HepG2 (cell line): ENCODE measurements around the gene TIMM13. TPM values are rescaled to one million over a fixed set of nuclear protein-coding genes. Genes with fewer than 3 reads are reported as not detected.
A peak's percentile ranks its signal among the peaks of the same experiment; 100 is the strongest.

Source experiments
- CREM ChIP-seq, 2 experiments: sonication (generic) in 1 of 2; formaldehyde crosslinking in 1 of 2; IDR thresholded peaks; 2 replicates each; pipeline versions ENCODE4 v1.4.0 to v1.6.1; 2016 to 2020; ENCODE audit warnings: antibody characterized with exemption in 1 of 2, mild to moderate bottlenecking in 1 of 2, missing genetic modification reagents in 1 of 2
- FOXM1 ChIP-seq: sonication (generic); formaldehyde crosslinking; IDR thresholded peaks from 2 replicates; pipeline ENCODE4 v1.5.0; 2020; ENCODE audit warnings: missing genetic modification reagents
- GATAD1 ChIP-seq: IDR thresholded peaks from 2 replicates; pipeline ENCODE4 v1.6.1; 2016; ENCODE audit warnings: missing genetic modification reagents, missing compliant biosample characterization
- HIVEP1 ChIP-seq: sonication (generic); formaldehyde crosslinking; IDR thresholded peaks from 2 replicates; pipeline ENCODE4 v1.4.0; 2020; ENCODE audit warnings: mild to moderate bottlenecking, missing genetic modification reagents
- HOXA9 ChIP-seq: sonication (generic); formaldehyde crosslinking; IDR thresholded peaks from 2 replicates; pipeline ENCODE4 v1.8.1; 2022; ENCODE audit warnings: missing genetic modification reagents, mild to moderate bottlenecking, moderate library complexity, borderline replicate concordance
- MTF2 ChIP-seq: sonication (generic); formaldehyde crosslinking; IDR thresholded peaks from 2 replicates; pipeline ENCODE4 v1.5.0; 2020; ENCODE audit warnings: missing genetic modification reagents, borderline replicate concordance
- NONO ChIP-seq, 2 experiments: fragments of 450-650 bp in 1 of 2; sonication (generic) in 1 of 2; formaldehyde crosslinking in 1 of 2; IDR thresholded peaks in 1 of 2; conservative IDR thresholded peaks in 1 of 2; 2 replicates each; pipeline versions ENCODE4 v1.6.1 to v1.8.0; 2017 to 2022; ENCODE audit warnings: mild to moderate bottlenecking in 1 of 2, missing genetic modification reagents in 1 of 2, moderate library complexity in 1 of 2
- NPAS2 ChIP-seq: sonication (generic); formaldehyde crosslinking; IDR thresholded peaks from 2 replicates; pipeline ENCODE4 v1.8.0; 2022; ENCODE audit warnings: mild to moderate bottlenecking, missing genetic modification reagents, borderline replicate concordance
- PATZ1 ChIP-seq: sonication (generic); formaldehyde crosslinking; IDR thresholded peaks from 2 replicates; pipeline ENCODE4 v1.4.0; 2020; ENCODE audit warnings: missing genetic modification reagents
- RNF2 ChIP-seq: fragments of 450-650 bp; conservative IDR thresholded peaks from 2 replicates; pipeline ENCODE4 v1.6.1; 2016; ENCODE audit warnings: low read depth
- TARDBP ChIP-seq: sonication (generic); formaldehyde crosslinking; IDR thresholded peaks from 2 replicates; pipeline ENCODE4 v1.8.0; 2022; ENCODE audit warnings: mild to moderate bottlenecking, missing genetic modification reagents
- ZBTB1 ChIP-seq: sonication (generic); formaldehyde crosslinking; IDR thresholded peaks from 2 replicates; pipeline ENCODE4 v1.4.0; 2020; ENCODE audit warnings: missing genetic modification reagents, borderline replicate concordance
- ZFP82 ChIP-seq: sonication (generic); formaldehyde crosslinking; IDR thresholded peaks from 2 replicates; pipeline ENCODE4 v1.5.1; 2020; ENCODE audit warnings: mild to moderate bottlenecking, missing genetic modification reagents, borderline replicate concordance
- ZMAT5 ChIP-seq: sonication (generic); formaldehyde crosslinking; IDR thresholded peaks from 2 replicates; pipeline ENCODE4 v1.5.0; 2020; ENCODE audit warnings: mild to moderate bottlenecking, low read depth, missing genetic modification reagents, borderline replicate concordance
- ZNF253 ChIP-seq: sonication (generic); formaldehyde crosslinking; IDR thresholded peaks from 2 replicates; pipeline ENCODE4 v1.8.0; 2022; ENCODE audit warnings: mild to moderate bottlenecking, missing genetic modification reagents, borderline replicate concordance
- ZNF337 ChIP-seq: sonication (generic); formaldehyde crosslinking; IDR thresholded peaks from 2 replicates; pipeline ENCODE4 v1.5.1; 2020; ENCODE audit warnings: missing genetic modification reagents, low read depth, mild to moderate bottlenecking, borderline replicate concordance
- ZNF343 ChIP-seq: sonication (generic); formaldehyde crosslinking; IDR thresholded peaks from 2 replicates; pipeline ENCODE4 v1.4.0; 2020; ENCODE audit warnings: mild to moderate bottlenecking, missing genetic modification reagents
- ZNF430 ChIP-seq: sonication (generic); formaldehyde crosslinking; IDR thresholded peaks from 2 replicates; pipeline ENCODE4 v1.9.0; 2021; ENCODE audit warnings: mild to moderate bottlenecking, missing genetic modification reagents
- ZNF556 ChIP-seq: sonication (generic); formaldehyde crosslinking; IDR thresholded peaks from 2 replicates; pipeline ENCODE4 v1.4.0; 2020; ENCODE audit warnings: mild to moderate bottlenecking, missing genetic modification reagents, borderline replicate concordance
- ZNF816 ChIP-seq: sonication (generic); formaldehyde crosslinking; IDR thresholded peaks from 2 replicates; pipeline ENCODE4 v1.8.0; 2022; ENCODE audit warnings: missing genetic modification reagents, mild to moderate bottlenecking, borderline replicate concordance
- polyA plus RNA-seq, 8 experiments: library from polyadenylated mRNA; depleted of rRNA in 3 of 8; stranded (reverse) in 7 of 8; unstranded in 1 of 8; fragments of >200 nt; fragmentation: Illumina TruSeq in 4 of 8; extraction: Trizol in 4 of 8; gene quantifications; 2 replicates each; pipeline versions ENCODE4 v1.2.1 to v1.2.3, GENCODE V29; 2011 to 2016; ENCODE audit warnings: low read depth in 4 of 8, missing spikeins in 1 of 8, mixed read lengths in 1 of 8; ENCODE audit not compliant: insufficient read depth in 1 of 8
- total RNA-seq, 5 experiments: library from RNA; depleted of rRNA; stranded (reverse); fragments of >200 nt; fragmentation: Illumina TruSeq; extraction: Trizol; gene quantifications; 2 replicates each; pipeline ENCODE4 v1.2.3, GENCODE V29; 2016; ENCODE audit warnings: low read depth in 1 of 5
- TF ChIP-seq, protein P1 (sequence below): sonication (generic); formaldehyde crosslinking; IDR thresholded peaks from 2 replicates; pipeline ENCODE4 v1.5.0; 2020; ENCODE audit warnings: mild to moderate bottlenecking, missing genetic modification reagents, borderline replicate concordance
- TF ChIP-seq, protein P2 (sequence below): sonication (generic); formaldehyde crosslinking; IDR thresholded peaks from 2 replicates; pipeline ENCODE4 v1.5.0; 2020; ENCODE audit warnings: mild to moderate bottlenecking, missing genetic modification reagents

Gene TIMM13
- total and polyA plus RNA-seq, 2 of the 13 experiments (the other 11 are each of a cell fraction or from before 2014, with no cell fraction given) = 48.4 to 108 TPM

GRCh38 chr19:2475702-2476450 is 48.5 kb upstream of the TIMM13 start, which contains the start of gene GADD45B (continued):
- TF ChIP-seq FOXM1 (no peak), CREM (IDR thresholded peaks at IDR 0.05) (peak; percentile 32; the same call in 1 of the 2 replicates), CREM (CRISPR knock-in tag; IDR thresholded peaks at IDR 0.05) (no peak), NPAS2 (no peak), HOXA9 (CRISPR knock-in tag) (no peak), RNF2 (no peak), ZMAT5 (no peak), ZNF253 (CRISPR knock-in tag) (peak; percentile 49; the same call in 1 of the 2 replicates), ZNF430 (CRISPR knock-in tag) (peak; percentile 84; the same call in 1 of the 2 replicates), ZFP82 (no peak), GATAD1 (CRISPR knock-in tag) (no peak), ZNF556 (CRISPR knock-in tag) (no peak; the same call in 1 of the 2 replicates), ZBTB1 (CRISPR knock-in tag) (no peak), MTF2 (no peak), ZNF343 (no peak), NONO (IDR thresholded peaks at IDR 0.05) (no peak), NONO (CRISPR knock-in tag; conservative IDR thresholded peaks at IDR 0.05) (peak; percentile 57), PATZ1 (peak; percentile 95), ZNF816 (peak; percentile 56; the same call in 1 of the 2 replicates), ZNF337 (CRISPR knock-in tag) (no peak), HIVEP1 (no peak), TARDBP (CRISPR knock-in tag) (peak; percentile 58; the same call in 1 of the 2 replicates)
- TF ChIP-seq, protein P1, sequence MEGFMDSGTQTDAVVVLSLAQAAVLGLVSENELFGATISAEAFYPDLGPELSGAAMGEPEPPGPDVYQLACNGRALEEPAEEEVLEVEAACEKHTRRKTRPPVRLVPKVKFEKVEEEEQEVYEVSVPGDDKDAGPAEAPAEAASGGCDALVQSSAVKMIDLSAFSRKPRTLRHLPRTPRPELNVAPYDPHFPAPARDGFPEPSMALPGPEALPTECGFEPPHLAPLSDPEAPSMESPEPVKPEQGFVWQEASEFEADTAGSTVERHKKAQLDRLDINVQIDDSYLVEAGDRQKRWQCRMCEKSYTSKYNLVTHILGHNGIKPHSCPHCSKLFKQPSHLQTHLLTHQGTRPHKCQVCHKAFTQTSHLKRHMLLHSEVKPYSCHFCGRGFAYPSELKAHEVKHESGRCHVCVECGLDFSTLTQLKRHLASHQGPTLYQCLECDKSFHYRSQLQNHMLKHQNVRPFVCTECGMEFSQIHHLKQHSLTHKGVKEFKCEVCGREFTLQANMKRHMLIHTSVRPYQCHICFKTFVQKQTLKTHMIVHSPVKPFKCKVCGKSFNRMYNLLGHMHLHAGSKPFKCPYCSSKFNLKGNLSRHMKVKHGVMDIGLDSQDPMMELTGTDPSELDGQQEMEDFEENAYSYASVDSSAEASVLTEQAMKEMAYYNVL (CRISPR knock-in tag) = peak; percentile 45; the same call in 1 of the 2 replicates
- TF ChIP-seq, protein P2, sequence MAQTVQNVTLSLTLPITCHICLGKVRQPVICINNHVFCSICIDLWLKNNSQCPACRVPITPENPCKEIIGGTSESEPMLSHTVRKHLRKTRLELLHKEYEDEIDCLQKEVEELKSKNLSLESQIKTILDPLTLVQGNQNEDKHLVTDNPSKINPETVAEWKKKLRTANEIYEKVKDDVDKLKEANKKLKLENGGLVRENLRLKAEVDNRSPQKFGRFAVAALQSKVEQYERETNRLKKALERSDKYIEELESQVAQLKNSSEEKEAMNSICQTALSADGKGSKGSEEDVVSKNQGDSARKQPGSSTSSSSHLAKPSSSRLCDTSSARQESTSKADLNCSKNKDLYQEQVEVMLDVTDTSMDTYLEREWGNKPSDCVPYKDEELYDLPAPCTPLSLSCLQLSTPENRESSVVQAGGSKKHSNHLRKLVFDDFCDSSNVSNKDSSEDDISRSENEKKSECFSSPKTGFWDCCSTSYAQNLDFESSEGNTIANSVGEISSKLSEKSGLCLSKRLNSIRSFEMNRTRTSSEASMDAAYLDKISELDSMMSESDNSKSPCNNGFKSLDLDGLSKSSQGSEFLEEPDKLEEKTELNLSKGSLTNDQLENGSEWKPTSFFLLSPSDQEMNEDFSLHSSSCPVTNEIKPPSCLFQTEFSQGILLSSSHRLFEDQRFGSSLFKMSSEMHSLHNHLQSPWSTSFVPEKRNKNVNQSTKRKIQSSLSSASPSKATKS (CRISPR knock-in tag) = no peak
